Trophoblast cell (in vitro differentiated cells and primary cell): ENCODE results near the gene FNDC3B.
A peak's percentile ranks its signal among the peaks of the same experiment; 100 is the strongest.

ENCODE experiments used
- DNase-seq, 2 donors: peaks; one replicate each; pipeline ENCODE4 v3.0.0-alpha.2; 2016
- H2AFZ ChIP-seq: 2 replicates; pipeline ENCODE4 v1.6.1; 2013; ENCODE audit warnings: low read length, moderate library complexity, mild to moderate bottlenecking; ENCODE audit not compliant: insufficient read depth, poor library complexity
- H2AK5ac ChIP-seq: 2 replicates; pipeline ENCODE4 v1.6.1; 2013; ENCODE audit warnings: mild to moderate bottlenecking, low read length
- H2BK120ac ChIP-seq: 2 replicates; pipeline ENCODE4 v1.6.1; 2013; ENCODE audit warnings: low read length, mild to moderate bottlenecking, moderate library complexity; ENCODE audit not compliant: insufficient read depth, poor library complexity
- H2BK12ac ChIP-seq: 2 replicates; pipeline ENCODE4 v1.6.1; 2013; ENCODE audit warnings: mild to moderate bottlenecking, low read length, moderate library complexity
- H2BK5ac ChIP-seq: 2 replicates; pipeline ENCODE4 v1.6.1; 2013; ENCODE audit warnings: low read length, low read depth, moderate library complexity, mild to moderate bottlenecking; ENCODE audit not compliant: poor library complexity
- H3K14ac ChIP-seq: 2 replicates; pipeline ENCODE4 v1.6.1; 2013; ENCODE audit warnings: mild to moderate bottlenecking, low read length
- H3K18ac ChIP-seq: 2 replicates; pipeline ENCODE4 v1.6.1; 2013; ENCODE audit warnings: mild to moderate bottlenecking, low read length
- H3K23ac ChIP-seq: 2 replicates; pipeline ENCODE4 v1.6.1; 2013; ENCODE audit warnings: low read length
- H3K27ac ChIP-seq: 2 replicates; pipeline ENCODE4 v1.5.1; 2013; ENCODE audit warnings: low read depth, mild to moderate bottlenecking, inconsistent platforms, low read length, moderate library complexity
- H3K27me3 ChIP-seq: 2 replicates; pipeline ENCODE4 v1.6.1; 2013; ENCODE audit warnings: inconsistent platforms, mild to moderate bottlenecking, low read length, moderate library complexity; ENCODE audit not compliant: insufficient read depth
- H3K36me3 ChIP-seq, 2 experiments: 1 replicate in 1 of 2; 2 replicates in 1 of 2; pipeline ENCODE4 v1.6.1; 2013; ENCODE audit warnings: low read length in 2 of 2, mild to moderate bottlenecking in 2 of 2, moderate library complexity in 1 of 2; ENCODE audit not compliant: insufficient read depth in 2 of 2, control insufficient read depth in 1 of 2
- H3K4ac ChIP-seq: 2 replicates; pipeline ENCODE4 v1.6.1; 2013; ENCODE audit warnings: low read depth, mild to moderate bottlenecking, low read length, moderate library complexity
- H3K4me1 ChIP-seq, 2 experiments: 1 replicate in 1 of 2; 2 replicates in 1 of 2; pipeline ENCODE4 v1.6.1; 2013; ENCODE audit warnings: low read length in 2 of 2, mild to moderate bottlenecking in 2 of 2, moderate library complexity in 1 of 2; ENCODE audit not compliant: insufficient read depth in 2 of 2, control insufficient read depth in 1 of 2
- H3K4me2 ChIP-seq: 2 replicates; pipeline ENCODE4 v1.6.1; 2013; ENCODE audit warnings: inconsistent platforms, mild to moderate bottlenecking, low read length, moderate library complexity
- H3K4me3 ChIP-seq: 2 replicates; pipeline ENCODE4 v1.5.1; 2013; ENCODE audit warnings: mild to moderate bottlenecking, low read depth, low read length, inconsistent platforms
- H3K79me1 ChIP-seq: one replicate; pipeline ENCODE4 v1.6.1; 2013; ENCODE audit warnings: low read length
- H3K79me2 ChIP-seq: 2 replicates; pipeline ENCODE4 v1.6.1; 2013; ENCODE audit warnings: low read length, mild to moderate bottlenecking; ENCODE audit not compliant: control insufficient read depth, insufficient read depth, poor library complexity
- H3K9ac ChIP-seq: 2 replicates; pipeline ENCODE4 v1.6.1; 2013; ENCODE audit warnings: mild to moderate bottlenecking, low read length
- H3K9me3 ChIP-seq: 2 replicates; pipeline ENCODE4 v1.6.1; 2013; ENCODE audit warnings: low read depth, mild to moderate bottlenecking, control low read depth, inconsistent platforms, low read length; ENCODE audit not compliant: insufficient read depth
- H4K12ac ChIP-seq: 2 replicates; pipeline ENCODE4 v1.6.1; 2013; ENCODE audit warnings: low read depth, mild to moderate bottlenecking, low read length, moderate library complexity
- H4K8ac ChIP-seq: 2 replicates; pipeline ENCODE4 v1.6.1; 2013; ENCODE audit warnings: low read depth, mild to moderate bottlenecking, low read length, moderate library complexity
- H4K91ac ChIP-seq: one replicate; pipeline ENCODE4 v1.6.1; 2013; ENCODE audit warnings: low read depth, mild to moderate bottlenecking, low read length, moderate library complexity
- WGBS: extraction: QIAGEN DNeasy Blood & Tissue Kit; methylation state at CpG from one replicate; pipeline ENCODE4 v1.1.7; 2013; ENCODE audit warnings: missing lambda C conversion rate; ENCODE audit not compliant: insufficient read length, insufficient coverage; ENCODE audit errors: extremely low coverage; 5-methylcytosine and 5-hydroxymethylcytosine counted together

FNDC3B gene

DNA sequence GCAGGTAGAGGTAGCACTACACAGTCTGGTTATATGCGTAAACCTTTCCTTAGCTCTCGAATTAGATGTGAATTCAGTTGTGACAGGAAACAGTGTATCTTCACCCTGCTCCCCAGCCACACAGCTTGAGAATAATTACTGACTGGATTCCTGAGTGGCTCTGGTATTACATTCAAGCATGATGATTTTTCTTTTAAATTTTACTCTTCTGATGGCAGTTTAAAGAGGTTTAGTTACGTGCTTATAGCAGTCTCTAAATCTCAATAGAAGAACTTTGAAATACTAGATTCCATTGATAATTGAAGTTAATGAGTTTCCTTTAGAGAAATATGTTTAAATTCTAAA, 98.8 kb downstream of the FNDC3B start:
- H3K14ac ChIP-seq = no peak overlapping the region

DNA sequence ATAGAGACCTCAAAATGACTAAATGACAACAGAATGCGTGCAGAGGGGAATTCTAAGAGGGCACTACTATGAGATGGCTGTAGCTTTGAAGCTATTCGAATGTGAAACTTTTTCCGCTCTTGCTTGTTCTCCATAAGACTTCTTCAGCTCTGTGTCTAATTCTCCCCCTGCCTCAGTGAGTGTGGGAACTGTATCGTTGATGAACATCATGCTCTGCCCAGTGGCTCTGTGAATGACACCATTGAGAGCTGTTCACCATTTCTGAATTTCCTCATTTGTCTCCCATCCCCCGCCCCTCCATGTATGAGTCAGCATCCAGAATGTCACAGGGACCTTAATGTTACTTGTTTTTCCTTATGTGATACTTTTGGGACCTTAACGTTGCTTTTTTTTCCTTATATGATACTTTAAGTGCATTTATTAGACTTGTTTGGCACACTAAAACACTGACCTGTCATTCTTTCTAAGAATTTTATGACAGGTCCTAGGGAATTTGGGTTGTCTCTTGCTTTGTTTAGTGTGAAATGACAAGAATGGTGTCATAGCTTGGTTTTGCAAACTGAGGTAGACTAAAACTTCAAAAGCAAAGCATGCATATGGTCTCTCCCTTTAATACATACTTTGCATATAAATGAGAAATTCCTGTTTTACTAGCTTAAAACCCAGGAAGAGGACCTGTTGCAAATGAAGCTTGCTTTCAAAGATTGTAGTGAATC, 99.6 kb downstream of the FNDC3B start:
- no peak overlapping the region for H3K14ac ChIP-seq
- H2AFZ ChIP-seq = no peak overlapping the region
- DNase-seq = peak; percentile 58 to 69
- H3K4me3 ChIP-seq = no peak overlapping the region
- H3K4me2 ChIP-seq = peak overlapping the region; percentile 8
- no peak overlapping the region for H3K27ac ChIP-seq
- no peak overlapping the region for H3K23ac ChIP-seq
- no peak overlapping the region for H4K12ac ChIP-seq
- no peak overlapping the region for H3K4ac ChIP-seq
- H3K4me1 ChIP-seq = peaks cover 11 to 27% of the 10 kb centered on the region in 2 experiments
- H3K9ac ChIP-seq = no peak overlapping the region
- H3K9me3 ChIP-seq = no peaks in the 10 kb centered on the region
- H2BK5ac ChIP-seq = no peak overlapping the region
- peaks cover 3% of the 10 kb centered on the region in 2 experiments for H3K36me3 ChIP-seq
- H4K91ac ChIP-seq = no peak overlapping the region
- H3K18ac ChIP-seq = no peak overlapping the region
- H3K27me3 ChIP-seq = no peaks in the 10 kb centered on the region
- peaks cover 6% of the 10 kb centered on the region for H3K79me1 ChIP-seq
- no peak overlapping the region for H4K8ac ChIP-seq
- H2AK5ac ChIP-seq = no peak overlapping the region
- no CpG with 5 or more reads among the region's 6 CpGs for WGBS
- peaks cover 4% of the 10 kb centered on the region for H3K79me2 ChIP-seq
- H2BK120ac ChIP-seq = no peak overlapping the region
- no peak overlapping the region for H2BK12ac ChIP-seq

More for the DNA sequence above, 98.8 kb downstream of the FNDC3B start:
- peaks cover 6% of the 10 kb centered on the region for H3K79me1 ChIP-seq
- no peak overlapping the region for H4K91ac ChIP-seq
- H2BK12ac ChIP-seq = no peak overlapping the region
- no peak overlapping the region for H3K4me3 ChIP-seq
- H3K18ac ChIP-seq = no peak overlapping the region
- peaks cover 2 to 3% of the 10 kb centered on the region in 2 experiments for H3K36me3 ChIP-seq
- no peak overlapping the region for H4K8ac ChIP-seq
- no peak for DNase-seq
- H3K9me3 ChIP-seq = no peaks in the 10 kb centered on the region
- H3K4ac ChIP-seq = no peak overlapping the region
- no peak overlapping the region for H2AFZ ChIP-seq
- no peak overlapping the region for H2BK120ac ChIP-seq
- H3K4me1 ChIP-seq = peaks cover 11 to 27% of the 10 kb centered on the region in 2 experiments
- WGBS = no CpG with 5 or more reads among the region's 3 CpGs
- no peak overlapping the region for H3K9ac ChIP-seq
- H4K12ac ChIP-seq = no peak overlapping the region
- no peak overlapping the region for H2AK5ac ChIP-seq
- H3K27ac ChIP-seq = peak overlapping the region; percentile 4
- H3K27me3 ChIP-seq = no peaks in the 10 kb centered on the region
- H3K4me2 ChIP-seq = peak overlapping the region; percentile 1
- no peak overlapping the region for H3K23ac ChIP-seq
- H3K79me2 ChIP-seq = peaks cover 3% of the 10 kb centered on the region
- H2BK5ac ChIP-seq = no peak overlapping the region

DNA sequence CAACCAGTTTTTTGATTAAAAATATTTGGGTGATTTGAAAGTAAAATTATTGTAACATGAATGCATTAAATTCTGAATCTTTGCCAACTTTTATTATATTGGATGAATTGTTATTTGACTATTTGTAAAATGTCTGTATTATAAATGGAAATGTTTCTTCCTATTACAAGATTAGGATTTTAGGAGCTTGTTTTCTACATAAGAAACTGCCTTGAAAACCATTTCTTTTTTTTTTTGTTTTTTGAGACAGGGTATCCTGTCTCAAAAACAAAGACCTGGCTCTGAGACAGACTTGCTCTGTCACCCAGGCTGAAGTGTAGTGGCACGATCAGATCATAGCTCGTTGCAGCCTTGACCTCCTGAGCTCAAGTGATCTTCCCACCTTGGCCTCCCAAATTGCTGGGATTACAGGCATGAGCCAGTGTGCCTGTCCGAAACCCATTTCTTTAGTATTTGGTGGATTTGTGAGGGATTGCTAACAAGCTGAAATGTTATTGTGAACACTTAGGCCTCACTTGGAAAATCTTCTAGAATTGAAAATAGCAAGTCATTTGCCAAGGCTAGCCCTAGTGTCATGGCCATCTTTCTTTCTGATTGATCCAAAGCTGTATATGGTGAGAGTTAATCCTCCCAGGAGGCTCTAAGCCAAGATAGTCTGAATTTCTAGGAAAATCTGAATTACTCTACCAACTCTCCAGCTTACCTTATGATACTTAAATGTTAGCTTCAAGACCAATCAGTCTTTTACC, 100.3 kb downstream of the FNDC3B start:
- Histone ChIP-seq H3K9ac (no peak overlapping the region), H3K23ac (no peak overlapping the region), H2AFZ (peak overlapping the region; percentile 17), H3K18ac (no peak overlapping the region), H4K12ac (no peak overlapping the region), H3K14ac (no peak overlapping the region), H3K4me3 (no peak overlapping the region), H3K9me3 (no peaks in the 10 kb centered on the region), H3K27me3 (no peaks in the 10 kb centered on the region), H3K4ac (no peak overlapping the region), H2AK5ac (peak overlapping the region; percentile 15), H3K27ac (no peak overlapping the region), H4K8ac (no peak overlapping the region), H2BK120ac (no peak overlapping the region), H2BK5ac (peak overlapping the region; percentile 57), H2BK12ac (peak overlapping the region; percentile 23), H3K4me2 (no peak overlapping the region), H3K4me1 (peaks cover 11 to 29% of the 10 kb centered on the region in 2 experiments), H3K36me3 (peaks cover 3 to 6% of the 10 kb centered on the region in 2 experiments), H3K79me2 (peaks cover 7% of the 10 kb centered on the region), H4K91ac (peak overlapping the region; percentile 19), H3K79me1 (peaks cover 6% of the 10 kb centered on the region)
- WGBS = no CpG with 5 or more reads among the region's 3 CpGs
- DNase-seq = no peak

DNA sequence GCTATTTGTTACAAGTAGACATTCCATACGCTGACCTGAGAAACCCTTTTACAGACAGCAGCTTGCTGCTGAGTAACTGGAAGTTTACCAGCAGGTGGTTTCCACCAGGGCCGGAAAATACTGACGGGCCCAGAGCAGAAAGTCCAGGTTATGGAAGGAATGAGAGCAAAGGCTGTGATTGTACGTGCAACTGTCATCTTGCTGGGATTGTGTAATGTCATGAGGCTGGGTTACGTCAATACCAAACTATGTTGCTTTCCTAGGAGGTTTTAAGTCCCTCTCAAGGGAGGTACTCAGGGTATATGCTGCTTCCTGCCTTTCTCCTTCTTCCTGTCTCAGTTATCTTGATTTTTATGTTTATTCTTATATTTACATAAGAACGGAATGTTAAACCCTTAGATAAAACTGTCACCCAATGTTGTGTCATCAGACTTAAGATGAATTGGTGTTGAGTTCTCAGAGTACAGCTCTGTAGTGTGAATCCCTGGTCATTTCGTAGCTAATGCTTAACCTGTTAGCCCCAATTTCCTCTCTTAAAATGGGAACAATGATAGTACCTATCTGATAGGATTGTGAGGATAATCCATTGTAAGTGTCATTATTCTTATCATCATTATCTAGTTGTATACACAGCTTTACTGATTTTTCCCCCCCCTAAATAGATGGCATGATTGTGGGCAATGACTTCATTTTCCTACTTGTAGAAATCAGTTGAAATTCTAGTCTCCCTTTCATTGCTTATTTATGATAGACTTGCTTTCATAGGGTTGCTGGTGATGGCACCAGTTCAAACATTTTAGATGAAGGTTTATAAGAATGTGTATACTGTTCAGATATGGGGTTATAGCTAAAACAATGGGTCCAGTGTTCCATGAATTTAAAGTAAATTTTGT, 101.4 kb downstream of the FNDC3B start:
- Histone ChIP-seq H3K18ac (no peak overlapping the region), H3K27me3 (no peaks in the 10 kb centered on the region), H3K4me3 (no peak overlapping the region), H2BK12ac (no peak overlapping the region), H2BK5ac (no peak overlapping the region), H3K4me2 (peak overlapping the region; percentile 2), H3K23ac (no peak overlapping the region), H2AK5ac (no peak overlapping the region), H3K9me3 (no peaks in the 10 kb centered on the region), H2BK120ac (no peak overlapping the region), H3K9ac (no peak overlapping the region), H4K12ac (no peak overlapping the region), H3K27ac (peak overlapping the region; percentile 31), H3K79me2 (peaks cover 7% of the 10 kb centered on the region), H2AFZ (no peak overlapping the region), H4K8ac (no peak overlapping the region), H3K4me1 (peaks cover 11 to 26% of the 10 kb centered on the region in 2 experiments), H4K91ac (no peak overlapping the region), H3K14ac (no peak overlapping the region), H3K79me1 (peaks cover 6% of the 10 kb centered on the region), H3K4ac (no peak overlapping the region), H3K36me3 (peaks cover 3 to 6% of the 10 kb centered on the region in 2 experiments)
- peak; percentile 97 to 99 for DNase-seq
- no CpG with 5 or more reads among the region's 7 CpGs for WGBS
